DMS114 treated with DMSO at 0.1 percent for 48 hours (cell line): ENCODE measurements around the gene PLEKHF1.

ENCODE experiments used
- DNase-seq: peaks from one replicate; lab custom pipeline; 2025; ENCODE audit not compliant: unreplicated experiment; lab: John Stamatoyannopoulos, UW

PLEKHF1 gene

GRCh38 chr19:29677001-29677817 is 11.9 kb downstream of the PLEKHF1 start:
- no peak for DNase-seq

GRCh38 chr19:29678484-29679106 is 13.3 kb downstream of the PLEKHF1 start:
- DNase-seq, result no peak

- DNase-seq, result no peak
These were observed 14.4 kb downstream of the PLEKHF1 start for GRCh38 chr19:29679598-29680210.

DNA sequence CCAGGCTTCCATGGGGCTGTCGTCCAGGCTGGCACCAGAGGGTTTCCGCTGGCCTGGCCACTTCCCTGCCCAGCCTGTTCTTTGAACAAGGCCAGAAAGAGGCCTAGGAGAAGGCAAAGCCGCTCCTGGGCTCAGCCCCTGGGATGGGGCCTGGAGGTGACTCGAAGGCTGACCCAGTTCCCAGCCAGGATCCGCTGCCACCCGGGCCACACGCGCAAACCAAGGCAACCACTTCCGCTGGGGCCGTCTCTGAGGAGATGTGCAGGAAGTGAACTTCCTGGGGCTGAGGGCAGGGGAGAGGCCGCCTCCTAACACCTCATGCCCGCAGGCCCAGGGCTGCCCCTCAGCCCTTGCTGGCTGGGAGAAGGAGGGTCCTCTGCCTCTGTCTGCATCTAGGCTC is 15.2 kb downstream of the PLEKHF1 start:
- DNase-seq, result no peak

- DNase-seq, result no peak
These were observed 15.7 kb downstream of the PLEKHF1 start for GRCh38 chr19:29680937-29681336.

DNA sequence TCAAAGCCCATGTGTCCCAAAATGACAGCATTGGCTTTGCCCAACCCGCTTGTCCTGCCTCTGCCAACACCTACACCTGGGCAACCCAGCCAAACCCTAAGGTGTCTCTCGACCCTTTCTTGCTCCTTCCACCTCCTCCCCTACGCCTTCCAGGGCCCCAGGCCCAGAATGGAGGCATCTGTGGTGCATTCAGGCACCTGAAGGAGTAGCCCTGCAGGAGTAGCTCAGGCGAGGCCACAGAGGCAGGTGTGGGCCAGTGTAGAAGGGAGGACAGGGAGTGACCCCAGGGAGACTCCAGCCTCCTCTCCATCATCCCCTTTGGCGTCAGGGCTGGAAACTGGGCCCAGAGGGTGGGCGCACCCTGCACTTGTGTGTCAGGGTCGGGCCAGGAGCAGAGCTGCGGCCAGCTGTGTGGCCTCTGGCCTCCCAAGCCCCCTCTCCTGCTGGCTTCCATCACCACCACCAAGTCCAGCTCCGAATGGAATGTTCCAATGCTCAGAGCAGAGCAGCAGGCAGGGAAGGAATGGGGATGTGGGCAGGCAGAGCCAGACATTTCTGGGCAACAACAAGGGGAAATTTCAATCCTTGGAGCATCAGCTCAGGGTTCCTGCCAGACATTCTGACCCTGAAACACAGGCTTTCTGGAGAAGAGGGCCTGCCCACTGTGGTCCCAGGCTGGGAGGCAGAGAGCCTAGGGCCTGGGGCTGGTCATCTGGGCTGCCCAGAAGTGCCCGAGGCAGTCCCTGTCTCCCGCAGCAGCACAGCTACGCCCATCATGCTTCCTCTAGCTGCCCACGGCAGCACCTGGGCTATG is 16.4 kb downstream of the PLEKHF1 start:
- DNase-seq, result no peak

DNA sequence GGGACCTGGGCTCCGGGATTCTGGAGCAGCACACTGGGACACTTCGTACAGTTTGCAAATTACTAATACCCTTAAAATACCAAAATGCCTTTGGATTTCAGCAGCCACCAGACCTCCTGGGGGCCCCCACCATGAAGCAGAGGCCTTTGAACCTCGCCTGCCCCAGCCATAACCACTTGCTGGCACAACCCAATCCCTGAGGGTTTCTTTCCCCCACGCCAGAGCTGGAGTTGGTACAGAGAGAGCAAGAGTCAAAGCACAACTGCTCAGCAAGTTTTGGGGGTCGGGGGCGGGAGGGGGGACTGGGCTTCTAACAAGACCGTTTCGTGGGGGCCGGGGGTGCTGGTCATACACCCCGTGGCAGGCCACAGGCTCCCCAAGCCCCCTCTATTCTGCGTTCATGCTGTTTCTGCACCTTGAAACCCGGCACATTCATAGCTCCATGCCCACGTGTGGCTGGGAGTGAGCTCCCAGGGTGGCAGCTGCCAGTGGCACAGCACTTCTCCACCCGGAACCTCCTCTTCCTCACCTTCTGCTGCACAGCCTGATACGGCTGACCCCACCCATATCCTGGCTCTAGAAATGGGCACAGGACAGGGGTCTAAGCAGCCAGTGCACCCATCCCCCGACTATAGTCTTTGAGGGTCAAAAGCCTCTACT is 17.1 kb downstream of the PLEKHF1 start:
- DNase-seq, result no peak

GRCh38 chr19:29683009-29683408 is 17.7 kb downstream of the PLEKHF1 start:
- DNase-seq, result no peak

DNA sequence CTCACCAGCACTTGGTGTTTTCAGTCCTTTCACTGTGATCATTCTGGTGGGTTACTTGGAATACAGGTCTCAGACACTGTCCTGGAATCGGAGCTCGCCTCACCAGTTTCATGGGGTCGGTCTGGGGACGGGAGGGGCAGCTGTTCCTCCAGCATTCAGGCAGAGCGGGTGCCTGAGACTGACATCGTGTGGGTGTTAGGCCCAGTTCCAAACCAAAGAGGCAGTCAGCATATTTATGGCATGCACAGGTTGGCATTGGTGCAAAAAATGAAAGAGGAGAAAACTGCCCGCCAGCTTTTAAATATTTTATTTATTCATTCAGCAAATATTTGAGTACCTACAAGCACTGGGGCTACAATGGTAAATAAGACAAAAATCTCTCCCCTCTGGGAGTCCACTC is 20.1 kb downstream of the PLEKHF1 start:
- no peak for DNase-seq

DNA sequence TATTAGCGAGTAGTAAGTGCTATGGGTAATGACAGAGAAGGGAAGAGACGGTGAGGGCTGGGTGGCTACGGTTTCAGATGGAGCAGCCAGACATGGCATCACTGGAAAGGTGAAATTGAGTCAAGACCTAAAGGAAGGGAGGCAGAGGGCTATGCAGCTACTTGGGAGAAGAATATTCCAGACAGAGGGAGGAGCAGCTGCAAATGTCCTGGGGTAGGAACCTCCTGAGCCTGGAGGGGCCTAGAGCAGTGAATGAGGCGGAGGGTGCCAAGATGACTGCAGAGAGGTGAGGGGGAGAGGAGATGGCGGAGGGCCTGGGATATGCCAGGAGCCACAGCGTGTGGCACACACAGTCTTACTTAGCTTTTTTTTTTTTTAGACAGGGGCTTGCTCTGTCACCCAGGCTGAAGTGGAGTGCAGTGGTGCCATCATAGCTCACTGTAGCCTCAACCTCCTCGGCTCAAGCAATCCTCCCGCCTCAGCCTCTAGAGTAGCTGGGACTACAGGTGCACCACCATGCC is 21.1 kb downstream of the PLEKHF1 start:
- DNase-seq, result no peak

- no peak for DNase-seq
These were observed 22.1 kb downstream of the PLEKHF1 start for GRCh38 chr19:29687244-29687896.

DNA sequence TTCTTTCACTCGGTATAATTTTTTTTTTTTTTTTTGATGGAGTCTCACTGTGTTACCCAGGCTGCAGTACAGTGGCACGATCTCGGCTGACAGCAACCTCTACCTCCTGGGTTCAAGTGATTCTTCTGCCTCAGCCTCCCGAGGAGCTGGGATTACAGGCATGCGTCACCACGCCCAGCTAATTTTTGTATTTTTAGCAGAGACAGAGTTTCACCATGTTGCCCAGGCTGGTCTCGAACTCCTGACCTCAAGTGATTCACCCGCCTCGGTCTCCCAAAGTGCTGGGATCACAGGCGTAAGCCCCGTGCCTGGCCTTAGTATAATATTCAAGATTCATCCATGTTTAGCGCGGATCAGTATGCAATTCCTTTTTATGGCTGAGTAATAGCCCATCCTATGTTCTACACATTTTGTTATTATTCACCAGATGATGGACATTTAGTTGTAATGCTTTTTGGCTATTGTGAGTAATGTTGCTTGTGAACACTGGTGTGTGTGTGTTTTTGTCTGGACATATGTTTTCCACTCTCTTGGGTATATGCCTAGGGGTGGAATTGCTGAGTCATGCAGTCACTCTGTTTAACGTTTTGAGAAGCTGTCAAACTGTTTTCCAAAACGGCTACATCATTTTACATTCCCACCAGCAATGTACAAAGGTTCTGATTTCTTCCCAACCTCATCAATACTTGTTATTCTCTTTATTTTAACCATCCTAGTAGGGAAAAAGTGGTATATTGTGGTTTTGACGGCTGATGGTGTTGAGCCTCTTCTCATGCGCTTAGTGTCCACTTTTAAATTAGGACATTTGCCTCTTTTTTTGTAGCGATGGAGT is 22.9 kb downstream of the PLEKHF1 start:
- no peak for DNase-seq

GRCh38 chr19:29690842-29691241 is 25.6 kb downstream of the PLEKHF1 start:
- DNase-seq, result peak; percentile 34

- DNase-seq, result no peak
These were observed 28.9 kb downstream of the PLEKHF1 start for GRCh38 chr19:29694161-29694560.

DNA sequence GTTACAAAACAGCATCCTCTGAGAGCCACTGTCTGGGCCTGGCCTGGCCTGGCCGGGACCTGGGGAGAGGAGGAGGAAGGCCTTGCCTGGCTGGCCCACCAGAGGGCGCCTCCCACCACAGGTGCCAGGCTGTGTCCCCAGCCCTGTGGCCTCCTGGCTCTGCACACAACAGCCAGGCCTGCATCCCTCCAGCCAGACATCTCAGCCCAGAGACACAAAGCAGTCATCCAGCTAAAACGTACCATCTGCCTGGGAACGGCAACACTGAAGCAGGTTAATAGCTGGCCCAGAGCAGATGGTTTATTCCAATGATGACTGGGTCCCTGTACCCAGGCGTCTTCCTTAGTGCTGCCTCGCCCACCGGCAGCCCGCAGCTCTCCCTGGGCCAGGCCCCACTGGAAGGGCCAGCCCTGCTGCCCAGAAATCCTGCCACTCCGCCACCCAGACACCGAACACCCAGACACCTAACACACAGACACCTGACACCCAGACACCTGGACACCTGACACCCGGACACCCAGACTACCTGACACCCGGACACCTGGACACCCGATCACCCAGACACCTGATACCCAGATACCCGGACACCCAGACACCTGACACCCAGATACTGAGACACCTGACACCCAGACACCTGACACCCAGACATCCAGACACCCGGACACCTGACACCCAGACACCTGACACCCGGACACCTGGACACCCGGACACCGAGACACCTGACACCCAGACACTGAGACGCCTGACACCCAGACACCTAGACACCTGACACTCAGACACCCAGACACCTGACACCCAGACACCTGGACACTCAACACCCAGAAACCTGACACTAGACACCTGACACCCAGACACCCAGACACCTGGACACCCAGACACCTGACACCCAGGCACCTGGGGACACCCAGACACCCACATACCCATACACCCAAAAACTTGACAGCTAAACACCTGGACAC is 29.7 kb downstream of the PLEKHF1 start:
- peak; percentile 51 for DNase-seq

GRCh38 chr19:29695765-29696564 is 30.7 kb downstream of the PLEKHF1 start:
- no peak for DNase-seq

DNA sequence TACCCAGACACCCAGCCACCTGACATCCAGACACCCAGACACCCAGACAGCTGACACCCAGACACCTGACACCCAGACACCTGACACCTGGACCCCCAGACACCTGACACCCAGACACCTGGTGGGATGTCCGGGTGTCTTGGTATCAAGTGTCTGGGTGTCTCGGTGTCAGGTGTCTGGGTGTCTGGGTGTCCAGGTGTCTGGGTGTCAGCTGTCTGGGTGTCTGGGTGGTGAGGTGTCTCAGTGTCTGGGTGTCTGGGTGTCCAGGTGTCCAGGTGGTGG is 31.2 kb downstream of the PLEKHF1 start:
- DNase-seq, result no peak
